ENCODE data around the gene CBLL1.

Gene CBLL1

DNA sequence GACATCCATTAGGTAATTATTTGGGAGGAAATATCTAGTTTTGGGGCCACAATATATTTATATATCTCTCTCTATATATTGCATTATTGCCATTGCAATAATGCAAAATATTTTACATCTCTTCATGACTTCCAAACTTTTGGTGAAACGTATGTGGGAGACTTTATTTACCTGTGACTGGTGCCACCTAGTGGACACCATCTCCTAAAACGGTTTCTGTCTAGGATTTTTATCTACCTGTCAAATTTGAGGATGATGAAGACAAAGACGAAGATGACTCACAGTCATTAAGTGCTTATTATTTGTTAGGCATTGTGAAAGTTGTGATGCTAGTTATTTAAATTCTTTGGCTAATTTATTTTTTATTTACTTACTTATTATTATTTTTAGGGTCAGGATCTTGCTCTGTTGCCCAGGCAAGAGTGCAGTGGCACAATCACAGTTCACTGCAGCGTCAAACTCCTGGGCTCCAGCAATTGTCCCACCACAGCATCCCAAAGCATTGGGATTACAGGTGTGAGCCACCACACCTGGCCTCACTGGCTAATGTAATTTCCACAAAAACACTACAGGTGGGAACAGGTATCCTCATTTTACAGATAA, 18.7 kb upstream of the CBLL1 start:
- Histone ChIP-seq H3K27me3 (replicated peaks) (peaks cover 2% of the 10 kb centered on the region), H3K36me3 (replicated peaks) (no peaks in the 10 kb centered on the region), H3K4me3 (ENCODE audit: low read depth, low read length) (no peak overlapping the region), H3K27ac (no peak overlapping the region)
- DNase-seq: peak; percentile 36
- TF ChIP-seq, protein P1, sequence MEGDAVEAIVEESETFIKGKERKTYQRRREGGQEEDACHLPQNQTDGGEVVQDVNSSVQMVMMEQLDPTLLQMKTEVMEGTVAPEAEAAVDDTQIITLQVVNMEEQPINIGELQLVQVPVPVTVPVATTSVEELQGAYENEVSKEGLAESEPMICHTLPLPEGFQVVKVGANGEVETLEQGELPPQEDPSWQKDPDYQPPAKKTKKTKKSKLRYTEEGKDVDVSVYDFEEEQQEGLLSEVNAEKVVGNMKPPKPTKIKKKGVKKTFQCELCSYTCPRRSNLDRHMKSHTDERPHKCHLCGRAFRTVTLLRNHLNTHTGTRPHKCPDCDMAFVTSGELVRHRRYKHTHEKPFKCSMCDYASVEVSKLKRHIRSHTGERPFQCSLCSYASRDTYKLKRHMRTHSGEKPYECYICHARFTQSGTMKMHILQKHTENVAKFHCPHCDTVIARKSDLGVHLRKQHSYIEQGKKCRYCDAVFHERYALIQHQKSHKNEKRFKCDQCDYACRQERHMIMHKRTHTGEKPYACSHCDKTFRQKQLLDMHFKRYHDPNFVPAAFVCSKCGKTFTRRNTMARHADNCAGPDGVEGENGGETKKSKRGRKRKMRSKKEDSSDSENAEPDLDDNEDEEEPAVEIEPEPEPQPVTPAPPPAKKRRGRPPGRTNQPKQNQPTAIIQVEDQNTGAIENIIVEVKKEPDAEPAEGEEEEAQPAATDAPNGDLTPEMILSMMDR (IDR thresholded peaks at IDR 0.05; ENCODE audit: low read depth, low read length, missing control alignments): peak; percentile 54
- in situ Hi-C loops (cut with HindIII; ENCODE audit: low pct_ligation_motif_present, low sequenced_read_pairs): no loop called here

DNA sequence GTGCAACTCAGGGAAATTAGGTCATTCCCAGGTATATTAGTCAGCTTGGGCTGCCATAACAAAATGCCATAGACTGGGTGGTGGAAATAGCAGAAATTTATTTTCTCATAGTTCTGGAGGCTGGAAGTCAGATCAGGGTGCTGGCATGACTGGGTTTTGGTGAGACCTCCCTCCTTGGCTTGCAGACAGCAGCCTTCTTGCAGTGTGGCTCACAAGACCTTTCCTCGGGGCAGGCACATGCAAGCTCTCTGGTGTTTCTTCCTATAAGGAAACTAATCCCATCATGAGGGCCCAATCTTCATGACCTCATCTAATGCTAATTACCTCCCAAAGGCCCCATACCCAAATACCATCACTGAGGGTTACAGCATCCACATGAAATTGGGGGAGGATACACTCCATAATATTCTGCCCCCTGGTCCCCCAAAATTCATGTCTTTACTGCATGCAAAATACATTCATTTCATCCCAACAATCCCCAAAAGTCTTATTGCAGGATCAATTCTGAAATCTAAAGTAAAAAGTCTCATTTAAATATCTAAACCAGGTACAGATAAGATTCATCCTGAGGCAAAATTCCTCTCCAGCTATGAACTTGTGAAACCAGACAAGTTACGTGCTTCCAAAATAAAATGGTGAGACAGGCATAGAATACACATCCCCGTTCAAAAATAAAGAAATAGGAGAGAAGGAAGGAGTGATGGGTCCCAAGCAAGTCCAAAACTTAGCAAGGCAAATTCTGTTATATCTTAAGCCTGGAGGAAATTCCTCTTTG, 17.4 kb upstream of the CBLL1 start:
- peaks cover 2% of the 10 kb centered on the region for H3K27me3 ChIP-seq (replicated peaks)
- DNase-seq: no peak
- H3K4me3 ChIP-seq (ENCODE audit: low read depth, low read length): no peak overlapping the region
- no peaks in the 10 kb centered on the region for H3K36me3 ChIP-seq (replicated peaks)
- no peak overlapping the region for H3K27ac ChIP-seq
- in situ Hi-C loops (cut with HindIII; ENCODE audit: low pct_ligation_motif_present, low sequenced_read_pairs): no loop called here
- TF ChIP-seq, protein P1 (IDR thresholded peaks at IDR 0.05; ENCODE audit: low read depth, low read length, missing control alignments): no peak

DNA sequence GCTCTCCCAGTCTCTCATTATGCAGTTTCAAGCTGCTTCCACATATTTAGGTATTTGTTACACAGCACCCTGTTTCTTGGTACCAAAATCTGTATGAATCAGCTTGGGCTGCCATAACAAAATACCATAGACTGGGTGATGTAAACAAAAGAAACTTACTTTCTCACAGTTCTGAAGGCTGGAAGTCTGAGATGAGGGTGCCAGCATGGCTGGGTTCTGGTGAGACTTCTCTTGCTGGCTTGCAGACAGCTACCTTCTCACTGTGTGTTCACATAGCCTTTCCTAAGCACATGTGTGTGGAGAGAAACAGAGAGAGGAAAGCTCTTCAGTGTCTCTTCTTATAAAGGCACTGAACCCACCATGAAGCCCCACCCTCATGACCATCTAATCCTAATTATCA, 15.7 kb upstream of the CBLL1 start:
- in situ Hi-C loops (cut with HindIII; ENCODE audit: low pct_ligation_motif_present, low sequenced_read_pairs): no loop called here
- Histone ChIP-seq H3K4me3 (ENCODE audit: low read depth, low read length) (no peak overlapping the region), H3K27ac (no peak overlapping the region), H3K27me3 (replicated peaks) (peaks cover 2% of the 10 kb centered on the region), H3K36me3 (replicated peaks) (no peaks in the 10 kb centered on the region)
- TF ChIP-seq, protein P1 (IDR thresholded peaks at IDR 0.05; ENCODE audit: low read depth, low read length, missing control alignments): no peak
- no peak for DNase-seq

DNA sequence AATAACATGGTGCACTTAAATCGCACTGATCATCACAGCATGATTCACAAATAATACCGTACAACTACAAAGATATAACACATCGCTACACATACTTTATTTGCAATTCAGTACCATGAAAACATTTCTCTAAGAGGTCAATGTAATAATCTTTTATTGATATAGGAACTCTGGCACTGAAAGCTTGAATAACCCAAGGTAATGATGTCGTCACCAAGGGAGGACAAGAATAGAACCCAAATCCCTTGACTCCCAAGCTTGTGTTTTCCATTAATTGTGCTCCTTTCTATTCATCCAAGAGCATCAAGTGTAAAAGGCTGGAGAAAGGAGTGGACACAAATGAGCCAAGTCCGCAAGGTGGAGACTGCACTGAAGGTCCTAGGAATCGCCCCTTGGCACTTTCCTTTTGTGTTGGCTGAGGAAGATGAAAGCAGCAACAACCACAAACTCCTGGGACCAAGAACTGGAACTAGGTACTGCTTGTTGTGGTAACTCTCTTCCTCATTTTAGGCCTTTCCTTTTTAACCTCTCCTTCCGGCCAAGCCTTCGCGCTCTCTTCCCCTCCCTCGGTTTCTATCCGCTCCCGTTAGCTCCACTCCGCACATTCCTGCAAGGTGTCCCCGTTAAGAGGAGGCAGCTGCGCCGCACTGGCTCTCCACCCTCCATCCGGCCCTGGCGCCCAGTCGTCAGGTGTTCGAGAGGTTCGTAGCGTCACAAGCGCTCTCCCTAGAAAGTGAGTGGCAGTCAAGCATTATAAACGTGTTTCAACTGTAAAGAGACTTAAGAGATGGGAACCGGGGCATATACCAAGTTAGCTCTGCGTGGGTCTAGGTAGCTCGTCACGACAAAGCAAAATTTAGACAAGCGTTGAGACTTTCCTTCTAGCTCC, 1.0 kb upstream of the CBLL1 start:
- Histone ChIP-seq H3K27ac (peak overlapping the region; percentile 93), H3K36me3 (replicated peaks) (no peaks in the 10 kb centered on the region), H3K4me3 (ENCODE audit: low read depth, low read length) (peak overlapping the region; percentile 92), H3K27me3 (replicated peaks) (no peaks in the 10 kb centered on the region)
- TF ChIP-seq, protein P1 (IDR thresholded peaks at IDR 0.05; ENCODE audit: low read depth, low read length, missing control alignments): no peak
- DNase-seq: no peak
- in situ Hi-C loops (cut with HindIII; ENCODE audit: low pct_ligation_motif_present, low sequenced_read_pairs): no loop called here

DNA sequence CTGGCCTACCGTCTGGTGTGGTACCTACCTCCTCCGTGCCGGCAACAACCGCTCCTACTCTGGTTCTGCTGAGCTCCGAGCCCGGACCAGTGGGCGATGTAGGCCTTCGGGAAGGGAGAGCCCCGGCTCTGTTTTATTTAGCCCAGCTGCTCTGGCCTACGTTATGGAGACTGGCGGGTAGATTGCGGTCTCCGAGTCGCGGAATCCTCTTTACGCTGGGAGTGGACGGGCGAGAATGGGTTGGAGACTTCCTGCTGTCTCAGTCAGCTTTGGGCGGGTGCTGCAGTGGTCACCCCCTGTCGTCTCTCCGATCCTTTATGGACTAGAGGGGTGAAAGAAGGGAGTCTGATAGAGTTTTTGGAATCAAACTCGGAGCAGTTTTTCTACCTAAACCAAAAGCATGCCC, 406 bp downstream of the CBLL1 start:
- peak overlapping the region; percentile 93 for H3K27ac ChIP-seq
- DNase-seq: no peak
- H3K27me3 ChIP-seq (replicated peaks): no peaks in the 10 kb centered on the region
- H3K4me3 ChIP-seq (ENCODE audit: low read depth, low read length): peak overlapping the region; percentile 92
- in situ Hi-C loops (cut with HindIII; ENCODE audit: low pct_ligation_motif_present, low sequenced_read_pairs): no loop called here
- no peaks in the 10 kb centered on the region for H3K36me3 ChIP-seq (replicated peaks)
- TF ChIP-seq, protein P1 (IDR thresholded peaks at IDR 0.05; ENCODE audit: low read depth, low read length, missing control alignments): peak; percentile 3

Data from brain microvascular endothelial cell (primary cell).